HEK293 (cell line): Measurements from ENCODE around the gene ATXN7.

Source experiments
- CTCF ChIA-PET: fragments of 350-600 bp; formaldehyde crosslinking; extraction: SDS; loops from one replicate; lab custom pipeline; 2021; ENCODE audit warnings: antibody characterized with exemption; lab: Yijun Ruan, JAX
- POLR2A ChIA-PET: fragments of 300-600 bp; formaldehyde crosslinking; extraction: SDS; loops from one replicate; lab custom pipeline; 2020; ENCODE audit warnings: antibody characterized with exemption, inconsistent platforms; lab: Yijun Ruan, JAX
- H3K27ac ChIP-seq: fragments of 200-500 bp; sonication (Bioruptor generic); 2 replicates; pipeline ENCODE4 v1.5.1; 2014; ENCODE audit warnings: low read depth, low read length, control low read depth, inconsistent platforms; ENCODE audit errors: extremely low read depth
- H3K36me3 ChIP-seq, 2 experiments: fragments of 200-500 bp in 1 of 2; sonication (Bioruptor generic) in 1 of 2; 1 replicate in 1 of 2; 2 replicates in 1 of 2; pipeline ENCODE4 v1.5.1; 2014 to 2017; ENCODE audit warnings: inconsistent platforms in 2 of 2, low read length in 2 of 2; ENCODE audit not compliant: control insufficient read depth in 2 of 2, insufficient read depth in 1 of 2
- H3K4me1 ChIP-seq: fragments of 200-500 bp; sonication (Bioruptor generic); 2 replicates; pipeline ENCODE4 v1.5.1; 2014; ENCODE audit warnings: mild to moderate bottlenecking, low read length, inconsistent platforms; ENCODE audit not compliant: control insufficient read depth, insufficient read depth
- H3K4me3 ChIP-seq: 2 replicates; pipeline ENCODE4 v1.5.1; 2011; ENCODE audit warnings: low read depth, mild to moderate bottlenecking, control low read depth, low read length, moderate library complexity
- H3K9me3 ChIP-seq: fragments of 200-500 bp; sonication (Bioruptor generic); 2 replicates; pipeline ENCODE4 v1.5.1; 2014; ENCODE audit warnings: low read depth, low read length, inconsistent platforms; ENCODE audit not compliant: control insufficient read depth, insufficient read depth
- EGR2 ChIP-seq: fragments of 450-650 bp; formaldehyde crosslinking; IDR thresholded peaks from 2 replicates; pipeline ENCODE4 v1.5.1; 2016; ENCODE audit warnings: low read depth, missing biosample characterization, missing genetic modification characterization
- GFI1B ChIP-seq: fragments of 450-650 bp; formaldehyde crosslinking; IDR thresholded peaks from 2 replicates; pipeline ENCODE4 v1.5.1; 2016; ENCODE audit warnings: missing biosample characterization, missing genetic modification characterization
- OSR2 ChIP-seq: fragments of 450-650 bp; formaldehyde crosslinking; IDR thresholded peaks from 2 replicates; pipeline ENCODE4 v1.5.1; 2016; ENCODE audit warnings: missing biosample characterization, missing genetic modification characterization
- SP2 ChIP-seq: fragments of 450-650 bp; formaldehyde crosslinking; IDR thresholded peaks from 2 replicates; pipeline ENCODE4 v1.5.1; 2016; ENCODE audit warnings: missing biosample characterization, missing genetic modification characterization
- WT1 ChIP-seq: fragments of 450-650 bp; formaldehyde crosslinking; IDR thresholded peaks from 2 replicates; pipeline ENCODE4 v1.5.1; 2016; ENCODE audit warnings: missing biosample characterization, missing genetic modification characterization
- ZBTB17 ChIP-seq: fragments of 450-650 bp; formaldehyde crosslinking; IDR thresholded peaks from 2 replicates; pipeline ENCODE4 v1.5.1; 2016; ENCODE audit warnings: missing biosample characterization, missing genetic modification characterization
- ZNF121 ChIP-seq: fragments of 450-650 bp; formaldehyde crosslinking; IDR thresholded peaks from 2 replicates; pipeline ENCODE4 v1.5.1; 2016; ENCODE audit warnings: missing biosample characterization, missing genetic modification characterization
- ZNF133 ChIP-seq: fragments of 450-650 bp; formaldehyde crosslinking; IDR thresholded peaks from 2 replicates; pipeline ENCODE4 v1.5.1; 2016; ENCODE audit warnings: missing biosample characterization, missing genetic modification characterization
- ZNF221 ChIP-seq: fragments of 450-650 bp; formaldehyde crosslinking; IDR thresholded peaks from 2 replicates; pipeline ENCODE4 v1.5.1; 2017; ENCODE audit warnings: missing biosample characterization, missing genetic modification characterization, borderline replicate concordance
- ZNF23 ChIP-seq: fragments of 450-650 bp; formaldehyde crosslinking; IDR thresholded peaks from 2 replicates; pipeline ENCODE4 v1.5.1; 2016; ENCODE audit warnings: missing biosample characterization, missing genetic modification characterization, borderline replicate concordance
- ZNF302 ChIP-seq: fragments of 450-650 bp; formaldehyde crosslinking; IDR thresholded peaks from 2 replicates; pipeline ENCODE4 v1.5.1; 2016; ENCODE audit warnings: missing biosample characterization, missing genetic modification characterization, low read depth
- ZNF501 ChIP-seq: fragments of 450-650 bp; formaldehyde crosslinking; IDR thresholded peaks from 2 replicates; pipeline ENCODE4 v1.5.1; 2016; ENCODE audit warnings: missing biosample characterization, missing genetic modification characterization
- ZNF514 ChIP-seq: fragments of 450-650 bp; formaldehyde crosslinking; IDR thresholded peaks from 2 replicates; pipeline ENCODE4 v1.5.1; 2016; ENCODE audit warnings: missing biosample characterization, missing genetic modification characterization
- ZNF544 ChIP-seq: fragments of 450-650 bp; formaldehyde crosslinking; IDR thresholded peaks from 2 replicates; pipeline ENCODE4 v1.5.0; 2017; ENCODE audit warnings: missing biosample characterization, missing genetic modification characterization
- ZXDB ChIP-seq: fragments of 450-650 bp; formaldehyde crosslinking; IDR thresholded peaks from 2 replicates; pipeline ENCODE4 v1.5.1; 2016; ENCODE audit warnings: missing biosample characterization, missing genetic modification characterization
- TF ChIP-seq, protein P1 (sequence below): fragments of 450-650 bp; formaldehyde crosslinking; IDR thresholded peaks from 2 replicates; pipeline ENCODE4 v1.5.1; 2016; ENCODE audit warnings: missing biosample characterization, missing genetic modification characterization
- TF ChIP-seq, protein P2 (sequence below): fragments of 450-650 bp; formaldehyde crosslinking; IDR thresholded peaks from 2 replicates; pipeline ENCODE4 v1.5.1; 2016; ENCODE audit warnings: missing biosample characterization, missing genetic modification characterization
- TF ChIP-seq, protein P3 (sequence below): fragments of 450-650 bp; formaldehyde crosslinking; IDR thresholded peaks from 2 replicates; pipeline ENCODE4 v1.5.1; 2017; ENCODE audit warnings: missing biosample characterization, missing genetic modification characterization
- TF ChIP-seq, protein P4 (sequence below): fragments of 450-650 bp; formaldehyde crosslinking; IDR thresholded peaks from 2 replicates; pipeline ENCODE4 v1.5.1; 2016; ENCODE audit warnings: missing biosample characterization, missing genetic modification characterization

The ATXN7 gene

DNA sequence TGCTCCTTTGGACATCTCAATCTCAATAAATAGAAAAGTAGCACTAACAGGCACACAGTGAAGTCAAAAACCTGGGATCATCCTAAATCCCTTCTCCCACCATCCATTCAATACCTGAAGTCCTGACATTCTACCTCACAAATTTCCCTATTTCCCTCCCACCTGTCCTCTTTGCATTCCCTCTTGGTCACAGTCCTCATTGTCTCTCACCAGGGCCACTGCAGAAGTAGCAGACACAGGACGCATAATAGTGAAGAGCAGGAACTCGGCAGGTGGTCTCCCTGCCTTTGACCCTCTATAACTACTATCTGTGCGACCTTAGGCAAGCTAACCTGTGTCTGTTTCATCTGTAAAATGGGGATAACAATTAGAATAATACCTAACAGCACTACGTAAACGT, 2.4 kb upstream of the ATXN7 start:
- ChIA-PET POLR2A (no interaction called here), CTCF (no interaction called here)
- Histone ChIP-seq H3K4me1 (no peaks in the 10 kb centered on the region; the same call in 1 of the 2 replicates), H3K27ac (no peak overlapping the region), H3K9me3 (no peaks in the 10 kb centered on the region), H3K4me3 (no peak overlapping the region), H3K36me3 (no peaks in the 10 kb centered on the region)
- no peak for TF ChIP-seq OSR2
- TF ChIP-seq EGR2 (tag by site-specific recombination), result no peak
- TF ChIP-seq GFI1B (tag by site-specific recombination), result no peak
- TF ChIP-seq, protein P1, sequence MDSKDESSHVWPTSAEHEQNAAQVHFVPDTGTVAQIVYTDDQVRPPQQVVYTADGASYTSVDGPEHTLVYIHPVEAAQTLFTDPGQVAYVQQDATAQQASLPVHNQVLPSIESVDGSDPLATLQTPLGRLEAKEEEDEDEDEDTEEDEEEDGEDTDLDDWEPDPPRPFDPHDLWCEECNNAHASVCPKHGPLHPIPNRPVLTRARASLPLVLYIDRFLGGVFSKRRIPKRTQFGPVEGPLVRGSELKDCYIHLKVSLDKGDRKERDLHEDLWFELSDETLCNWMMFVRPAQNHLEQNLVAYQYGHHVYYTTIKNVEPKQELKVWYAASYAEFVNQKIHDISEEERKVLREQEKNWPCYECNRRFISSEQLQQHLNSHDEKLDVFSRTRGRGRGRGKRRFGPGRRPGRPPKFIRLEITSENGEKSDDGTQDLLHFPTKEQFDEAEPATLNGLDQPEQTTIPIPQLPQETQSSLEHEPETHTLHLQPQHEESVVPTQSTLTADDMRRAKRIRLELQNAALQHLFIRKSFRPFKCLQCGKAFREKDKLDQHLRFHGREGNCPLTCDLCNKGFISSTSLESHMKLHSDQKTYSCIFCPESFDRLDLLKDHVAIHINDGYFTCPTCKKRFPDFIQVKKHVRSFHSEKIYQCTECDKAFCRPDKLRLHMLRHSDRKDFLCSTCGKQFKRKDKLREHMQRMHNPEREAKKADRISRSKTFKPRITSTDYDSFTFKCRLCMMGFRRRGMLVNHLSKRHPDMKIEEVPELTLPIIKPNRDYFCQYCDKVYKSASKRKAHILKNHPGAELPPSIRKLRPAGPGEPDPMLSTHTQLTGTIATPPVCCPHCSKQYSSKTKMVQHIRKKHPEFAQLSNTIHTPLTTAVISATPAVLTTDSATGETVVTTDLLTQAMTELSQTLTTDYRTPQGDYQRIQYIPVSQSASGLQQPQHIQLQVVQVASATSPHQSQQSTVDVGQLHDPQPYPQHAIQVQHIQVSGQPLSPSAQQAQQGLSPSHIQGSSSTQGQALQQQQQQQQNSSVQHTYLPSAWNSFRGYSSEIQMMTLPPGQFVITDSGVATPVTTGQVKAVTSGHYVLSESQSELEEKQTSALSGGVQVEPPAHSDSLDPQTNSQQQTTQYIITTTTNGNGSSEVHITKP, result no peak
- no peak for TF ChIP-seq SP2 (tag by site-specific recombination)
- TF ChIP-seq, protein P2, sequence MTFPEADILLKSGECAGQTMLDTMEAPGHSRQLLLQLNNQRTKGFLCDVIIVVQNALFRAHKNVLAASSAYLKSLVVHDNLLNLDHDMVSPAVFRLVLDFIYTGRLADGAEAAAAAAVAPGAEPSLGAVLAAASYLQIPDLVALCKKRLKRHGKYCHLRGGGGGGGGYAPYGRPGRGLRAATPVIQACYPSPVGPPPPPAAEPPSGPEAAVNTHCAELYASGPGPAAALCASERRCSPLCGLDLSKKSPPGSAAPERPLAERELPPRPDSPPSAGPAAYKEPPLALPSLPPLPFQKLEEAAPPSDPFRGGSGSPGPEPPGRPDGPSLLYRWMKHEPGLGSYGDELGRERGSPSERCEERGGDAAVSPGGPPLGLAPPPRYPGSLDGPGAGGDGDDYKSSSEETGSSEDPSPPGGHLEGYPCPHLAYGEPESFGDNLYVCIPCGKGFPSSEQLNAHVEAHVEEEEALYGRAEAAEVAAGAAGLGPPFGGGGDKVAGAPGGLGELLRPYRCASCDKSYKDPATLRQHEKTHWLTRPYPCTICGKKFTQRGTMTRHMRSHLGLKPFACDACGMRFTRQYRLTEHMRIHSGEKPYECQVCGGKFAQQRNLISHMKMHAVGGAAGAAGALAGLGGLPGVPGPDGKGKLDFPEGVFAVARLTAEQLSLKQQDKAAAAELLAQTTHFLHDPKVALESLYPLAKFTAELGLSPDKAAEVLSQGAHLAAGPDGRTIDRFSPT (tag by site-specific recombination), result no peak
- TF ChIP-seq ZNF121, result no peak
- no peak for TF ChIP-seq ZNF544
- TF ChIP-seq ZNF501 (tag by site-specific recombination), result no peak

DNA sequence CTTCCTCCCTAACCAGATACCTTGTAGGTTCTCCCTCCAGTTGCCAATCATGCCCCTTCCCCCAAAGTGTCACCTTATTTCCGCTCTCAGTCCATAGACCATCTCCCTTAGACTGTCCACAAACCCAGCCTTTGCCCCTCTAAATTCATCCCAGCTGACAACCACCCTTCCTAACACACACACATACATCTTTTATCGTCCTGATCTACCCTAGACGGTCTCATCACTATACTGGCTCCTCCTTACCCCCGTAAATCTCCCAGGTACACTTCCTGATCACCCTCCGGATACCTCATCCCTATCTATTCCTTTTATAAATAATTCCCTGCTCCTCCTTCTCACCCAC, 890 bp upstream of the ATXN7 start:
- no peaks in the 10 kb centered on the region; the same call in 1 of the 2 replicates for H3K4me1 ChIP-seq
- no peak for TF ChIP-seq ZNF133 (tag by site-specific recombination)
- TF ChIP-seq, protein P3, sequence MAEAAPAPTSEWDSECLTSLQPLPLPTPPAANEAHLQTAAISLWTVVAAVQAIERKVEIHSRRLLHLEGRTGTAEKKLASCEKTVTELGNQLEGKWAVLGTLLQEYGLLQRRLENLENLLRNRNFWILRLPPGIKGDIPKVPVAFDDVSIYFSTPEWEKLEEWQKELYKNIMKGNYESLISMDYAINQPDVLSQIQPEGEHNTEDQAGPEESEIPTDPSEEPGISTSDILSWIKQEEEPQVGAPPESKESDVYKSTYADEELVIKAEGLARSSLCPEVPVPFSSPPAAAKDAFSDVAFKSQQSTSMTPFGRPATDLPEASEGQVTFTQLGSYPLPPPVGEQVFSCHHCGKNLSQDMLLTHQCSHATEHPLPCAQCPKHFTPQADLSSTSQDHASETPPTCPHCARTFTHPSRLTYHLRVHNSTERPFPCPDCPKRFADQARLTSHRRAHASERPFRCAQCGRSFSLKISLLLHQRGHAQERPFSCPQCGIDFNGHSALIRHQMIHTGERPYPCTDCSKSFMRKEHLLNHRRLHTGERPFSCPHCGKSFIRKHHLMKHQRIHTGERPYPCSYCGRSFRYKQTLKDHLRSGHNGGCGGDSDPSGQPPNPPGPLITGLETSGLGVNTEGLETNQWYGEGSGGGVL (tag by site-specific recombination), result 0 out of 2 replicates have a peak, but pooled peaks have one; percentile 6
- no peak for TF ChIP-seq ZNF23 (tag by site-specific recombination)
- no peak for TF ChIP-seq ZNF514 (tag by site-specific recombination)
- TF ChIP-seq ZXDB (tag by site-specific recombination), result peak; percentile 5; the same call in 1 of the 2 replicates
- TF ChIP-seq ZNF302 (tag by site-specific recombination), result no peak
- TF ChIP-seq WT1 (tag by site-specific recombination), result peak; percentile 12; the same call in 1 of the 2 replicates
- no peak for TF ChIP-seq ZBTB17 (tag by site-specific recombination)
- TF ChIP-seq ZNF221, result no peak
- TF ChIP-seq, protein P4, sequence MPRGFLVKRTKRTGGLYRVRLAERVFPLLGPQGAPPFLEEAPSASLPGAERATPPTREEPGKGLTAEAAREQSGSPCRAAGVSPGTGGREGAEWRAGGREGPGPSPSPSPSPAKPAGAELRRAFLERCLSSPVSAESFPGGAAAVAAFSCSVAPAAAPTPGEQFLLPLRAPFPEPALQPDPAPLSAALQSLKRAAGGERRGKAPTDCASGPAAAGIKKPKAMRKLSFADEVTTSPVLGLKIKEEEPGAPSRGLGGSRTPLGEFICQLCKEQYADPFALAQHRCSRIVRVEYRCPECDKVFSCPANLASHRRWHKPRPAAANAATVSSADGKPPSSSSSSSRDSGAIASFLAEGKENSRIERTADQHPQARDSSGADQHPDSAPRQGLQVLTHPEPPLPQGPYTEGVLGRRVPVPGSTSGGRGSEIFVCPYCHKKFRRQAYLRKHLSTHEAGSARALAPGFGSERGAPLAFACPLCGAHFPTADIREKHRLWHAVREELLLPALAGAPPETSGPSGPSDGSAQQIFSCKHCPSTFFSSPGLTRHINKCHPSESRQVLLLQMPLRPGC (tag by site-specific recombination), result no peak
- TF ChIP-seq, all 188 proteins: peak for 3
- ChIA-PET POLR2A (no interaction called here), CTCF (no interaction called here)
- H3K9me3 ChIP-seq, result no peaks in the 10 kb centered on the region
- peak overlapping the region; percentile 89; the same call in 1 of the 2 replicates for H3K27ac ChIP-seq
- peak overlapping the region; percentile 96 for H3K4me3 ChIP-seq
- H3K36me3 ChIP-seq, result peaks cover 0 to 4% of the 10 kb centered on the region in 2 experiments; a peak in 1 of 3 replicates
